Astrocyte (in vitro differentiated cells and primary cell): ENCODE measurements around the gene RHBDD2.

Experiments
- CTCF ChIP-seq: IDR thresholded peaks from 2 replicates; pipeline ENCODE4 v1.5.1; 2011; ENCODE audit warnings: low read depth, mild to moderate bottlenecking, inconsistent platforms, low read length, moderate library complexity; ENCODE audit not compliant: insufficient read depth
- EZH2 ChIP-seq: IDR thresholded peaks from 2 replicates; pipeline ENCODE4 v1.6.1; 2012; ENCODE audit warnings: mild to moderate bottlenecking, low read length, inconsistent platforms; ENCODE audit not compliant: insufficient read depth

- no peak for TF ChIP-seq EZH2
- TF ChIP-seq CTCF: no peak
Observed at GRCh38 chr7:75878769-75879611, at the start of gene RHBDD2.
